ENCODE measurements around the gene DCANP1. TPM values are rescaled to one million over a fixed set of nuclear protein-coding genes. Genes with fewer than 3 reads are reported as not detected.

Gene DCANP1
- total and polyA plus RNA-seq, 2 of the 13 experiments (the other 11 are each of a cell fraction or from before 2014, with no cell fraction given): not detected

DNA sequence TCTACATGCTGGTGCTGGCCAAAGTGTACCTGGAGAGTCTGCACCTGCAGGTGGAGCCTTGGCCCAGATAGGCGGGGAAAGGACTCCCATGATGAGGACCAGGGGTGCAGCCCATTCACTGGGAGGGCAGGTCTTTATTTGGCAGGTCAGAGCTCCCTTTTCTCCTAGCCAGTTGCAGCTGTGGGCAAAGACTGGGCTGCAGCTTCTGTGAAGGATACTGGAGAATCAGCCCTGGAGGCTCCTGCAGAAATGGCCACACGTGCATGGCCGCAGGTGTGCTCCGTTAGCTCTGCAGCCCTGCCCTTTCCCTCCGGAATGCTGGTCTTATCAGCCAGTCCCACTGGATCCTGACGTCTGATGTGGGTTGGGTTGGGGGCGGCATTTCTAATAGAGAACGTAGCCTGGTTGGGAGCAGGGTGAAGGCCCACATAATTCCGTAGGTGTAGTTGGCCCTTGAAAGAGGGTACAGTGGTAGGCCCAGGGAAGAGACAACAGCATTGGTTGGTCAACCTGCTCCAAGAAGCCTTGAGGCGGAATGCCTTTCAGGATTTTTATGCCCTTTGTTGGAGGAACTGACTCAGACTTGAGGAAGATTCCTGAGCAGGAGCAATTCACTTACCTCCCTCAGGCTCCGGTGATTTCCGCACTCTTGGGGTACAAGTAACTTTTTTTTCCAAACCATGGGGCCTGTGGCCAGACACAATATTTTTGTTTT, 27.0 kb upstream of the DCANP1 start (continued):
- TF ChIP-seq, protein P1, sequence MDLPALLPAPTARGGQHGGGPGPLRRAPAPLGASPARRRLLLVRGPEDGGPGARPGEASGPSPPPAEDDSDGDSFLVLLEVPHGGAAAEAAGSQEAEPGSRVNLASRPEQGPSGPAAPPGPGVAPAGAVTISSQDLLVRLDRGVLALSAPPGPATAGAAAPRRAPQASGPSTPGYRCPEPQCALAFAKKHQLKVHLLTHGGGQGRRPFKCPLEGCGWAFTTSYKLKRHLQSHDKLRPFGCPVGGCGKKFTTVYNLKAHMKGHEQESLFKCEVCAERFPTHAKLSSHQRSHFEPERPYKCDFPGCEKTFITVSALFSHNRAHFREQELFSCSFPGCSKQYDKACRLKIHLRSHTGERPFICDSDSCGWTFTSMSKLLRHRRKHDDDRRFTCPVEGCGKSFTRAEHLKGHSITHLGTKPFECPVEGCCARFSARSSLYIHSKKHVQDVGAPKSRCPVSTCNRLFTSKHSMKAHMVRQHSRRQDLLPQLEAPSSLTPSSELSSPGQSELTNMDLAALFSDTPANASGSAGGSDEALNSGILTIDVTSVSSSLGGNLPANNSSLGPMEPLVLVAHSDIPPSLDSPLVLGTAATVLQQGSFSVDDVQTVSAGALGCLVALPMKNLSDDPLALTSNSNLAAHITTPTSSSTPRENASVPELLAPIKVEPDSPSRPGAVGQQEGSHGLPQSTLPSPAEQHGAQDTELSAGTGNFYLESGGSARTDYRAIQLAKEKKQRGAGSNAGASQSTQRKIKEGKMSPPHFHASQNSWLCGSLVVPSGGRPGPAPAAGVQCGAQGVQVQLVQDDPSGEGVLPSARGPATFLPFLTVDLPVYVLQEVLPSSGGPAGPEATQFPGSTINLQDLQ (CRISPR knock-in tag; IDR thresholded peaks at IDR 0.05): no peak
- TF ChIP-seq, protein P2, sequence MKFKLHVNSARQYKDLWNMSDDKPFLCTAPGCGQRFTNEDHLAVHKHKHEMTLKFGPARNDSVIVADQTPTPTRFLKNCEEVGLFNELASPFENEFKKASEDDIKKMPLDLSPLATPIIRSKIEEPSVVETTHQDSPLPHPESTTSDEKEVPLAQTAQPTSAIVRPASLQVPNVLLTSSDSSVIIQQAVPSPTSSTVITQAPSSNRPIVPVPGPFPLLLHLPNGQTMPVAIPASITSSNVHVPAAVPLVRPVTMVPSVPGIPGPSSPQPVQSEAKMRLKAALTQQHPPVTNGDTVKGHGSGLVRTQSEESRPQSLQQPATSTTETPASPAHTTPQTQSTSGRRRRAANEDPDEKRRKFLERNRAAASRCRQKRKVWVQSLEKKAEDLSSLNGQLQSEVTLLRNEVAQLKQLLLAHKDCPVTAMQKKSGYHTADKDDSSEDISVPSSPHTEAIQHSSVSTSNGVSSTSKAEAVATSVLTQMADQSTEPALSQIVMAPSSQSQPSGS (CRISPR knock-in tag; IDR thresholded peaks at IDR 0.05): no peak
- TF ChIP-seq ONECUT2 (CRISPR knock-in tag; IDR thresholded peaks at IDR 0.05) (no peak), NAIF1 (CRISPR knock-in tag; IDR thresholded peaks at IDR 0.05; ENCODE audit: borderline replicate concordance) (no peak), RAD21 (CRISPR knock-in tag; IDR thresholded peaks at IDR 0.05) (no peak)
- TF ChIP-seq, protein P3, sequence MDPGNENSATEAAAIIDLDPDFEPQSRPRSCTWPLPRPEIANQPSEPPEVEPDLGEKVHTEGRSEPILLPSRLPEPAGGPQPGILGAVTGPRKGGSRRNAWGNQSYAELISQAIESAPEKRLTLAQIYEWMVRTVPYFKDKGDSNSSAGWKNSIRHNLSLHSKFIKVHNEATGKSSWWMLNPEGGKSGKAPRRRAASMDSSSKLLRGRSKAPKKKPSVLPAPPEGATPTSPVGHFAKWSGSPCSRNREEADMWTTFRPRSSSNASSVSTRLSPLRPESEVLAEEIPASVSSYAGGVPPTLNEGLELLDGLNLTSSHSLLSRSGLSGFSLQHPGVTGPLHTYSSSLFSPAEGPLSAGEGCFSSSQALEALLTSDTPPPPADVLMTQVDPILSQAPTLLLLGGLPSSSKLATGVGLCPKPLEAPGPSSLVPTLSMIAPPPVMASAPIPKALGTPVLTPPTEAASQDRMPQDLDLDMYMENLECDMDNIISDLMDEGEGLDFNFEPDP (CRISPR knock-in tag; conservative IDR thresholded peaks at IDR 0.05): no peak
- TF ChIP-seq, protein P4, sequence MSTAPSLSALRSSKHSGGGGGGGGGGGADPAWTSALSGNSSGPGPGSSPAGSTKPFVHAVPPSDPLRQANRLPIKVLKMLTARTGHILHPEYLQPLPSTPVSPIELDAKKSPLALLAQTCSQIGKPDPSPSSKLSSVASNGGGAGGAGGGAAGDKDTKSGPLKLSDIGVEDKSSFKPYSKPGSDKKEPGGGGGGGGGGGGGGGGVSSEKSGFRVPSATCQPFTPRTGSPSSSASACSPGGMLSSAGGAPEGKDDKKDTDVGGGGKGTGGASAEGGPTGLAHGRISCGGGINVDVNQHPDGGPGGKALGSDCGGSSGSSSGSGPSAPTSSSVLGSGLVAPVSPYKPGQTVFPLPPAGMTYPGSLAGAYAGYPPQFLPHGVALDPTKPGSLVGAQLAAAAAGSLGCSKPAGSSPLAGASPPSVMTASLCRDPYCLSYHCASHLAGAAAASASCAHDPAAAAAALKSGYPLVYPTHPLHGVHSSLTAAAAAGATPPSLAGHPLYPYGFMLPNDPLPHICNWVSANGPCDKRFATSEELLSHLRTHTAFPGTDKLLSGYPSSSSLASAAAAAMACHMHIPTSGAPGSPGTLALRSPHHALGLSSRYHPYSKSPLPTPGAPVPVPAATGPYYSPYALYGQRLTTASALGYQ (CRISPR knock-in tag; IDR thresholded peaks at IDR 0.05): no peak
- TF ChIP-seq, protein P5, sequence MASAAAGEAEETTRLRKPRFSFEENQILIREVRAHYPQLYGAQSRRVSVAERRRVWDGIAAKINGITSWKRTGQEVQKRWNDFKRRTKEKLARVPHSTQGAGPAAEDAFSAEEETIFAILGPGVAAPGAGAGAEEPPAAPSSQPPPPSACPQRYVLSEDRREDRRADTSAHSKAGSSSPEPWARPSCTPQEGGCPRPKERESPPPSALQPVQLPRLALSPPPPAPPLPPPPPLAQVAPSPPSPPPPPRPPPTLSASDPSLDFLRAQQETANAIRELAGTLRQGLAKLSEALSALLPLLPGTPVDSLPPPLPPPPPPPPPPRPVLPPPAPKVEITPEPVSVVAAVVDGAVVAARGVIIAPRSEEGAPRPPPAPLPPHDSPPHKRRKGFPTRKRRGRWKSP (CRISPR knock-in tag; IDR thresholded peaks at IDR 0.05): no peak

Data from HepG2 (cell line).